ENCODE results near the gene FAM120C. TPM values are rescaled to one million over a fixed set of nuclear protein-coding genes. Genes with fewer than 3 reads are reported as not detected.

The FAM120C gene
- 4.2 and 6.5 TPM in 2 replicates for total RNA-seq

GRCh38 chrX:54182864-54183613 is at the start of gene FAM120C:
Gene FAM120C, minus strand, starts transcription at chrX:54183254. Its CDS starts 56 bp downstream, at chrX:54183198.

GRCh38 chrX:54044126-54044876 is 138.8 kb downstream of the FAM120C start, which contains the start of gene PHF8:
Gene PHF8, minus strand, starts transcription at chrX:54044473. Its CDS starts 1,745 bp downstream, at chrX:54042728.

Other genes with a start within 250 kb of the FAM120C start
- gene PHF8, start 138.8 kb downstream of the FAM120C start, total RNA-seq = 18.4 and 29.2 TPM in 2 replicates
- gene WNK3, start 174.8 kb upstream of the FAM120C start, total RNA-seq = 2.4 and 3.2 TPM in 2 replicates